EH (cell line): ENCODE results near the gene TOP1.

Experiments
- DNase-seq: peaks from one replicate; pipeline ENCODE4 v3.0.0-alpha.2; 2015; ENCODE audit warnings: low read depth

Gene TOP1

GRCh38 chr20:41147767-41148191 lies 119.2 kb downstream of the TOP1 start:
- DNase-seq = peak; percentile 16

- no peak for DNase-seq
Observed at GRCh38 chr20:41148942-41149341, 120.3 kb downstream of the TOP1 start.

DNA sequence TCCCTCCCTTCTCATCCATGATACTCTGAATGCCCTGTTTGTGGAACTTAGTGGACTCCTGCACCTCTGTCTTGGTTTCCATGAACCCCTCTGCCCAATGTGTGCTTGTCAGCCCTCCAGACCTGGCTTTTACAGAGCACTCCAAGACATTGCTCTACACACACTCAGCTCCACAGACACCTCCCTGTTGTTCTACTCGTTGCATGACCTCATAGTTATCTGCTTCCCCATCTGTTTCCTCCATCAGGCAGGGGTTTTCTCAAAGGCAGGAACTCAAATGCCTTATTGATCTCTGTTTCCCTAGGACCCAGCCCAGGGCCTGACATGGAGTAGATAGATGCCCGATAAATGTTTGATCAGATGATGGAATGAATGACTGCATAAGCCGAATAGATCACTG lies 122.0 kb downstream of the TOP1 start:
- DNase-seq = peak; percentile 43

DNA sequence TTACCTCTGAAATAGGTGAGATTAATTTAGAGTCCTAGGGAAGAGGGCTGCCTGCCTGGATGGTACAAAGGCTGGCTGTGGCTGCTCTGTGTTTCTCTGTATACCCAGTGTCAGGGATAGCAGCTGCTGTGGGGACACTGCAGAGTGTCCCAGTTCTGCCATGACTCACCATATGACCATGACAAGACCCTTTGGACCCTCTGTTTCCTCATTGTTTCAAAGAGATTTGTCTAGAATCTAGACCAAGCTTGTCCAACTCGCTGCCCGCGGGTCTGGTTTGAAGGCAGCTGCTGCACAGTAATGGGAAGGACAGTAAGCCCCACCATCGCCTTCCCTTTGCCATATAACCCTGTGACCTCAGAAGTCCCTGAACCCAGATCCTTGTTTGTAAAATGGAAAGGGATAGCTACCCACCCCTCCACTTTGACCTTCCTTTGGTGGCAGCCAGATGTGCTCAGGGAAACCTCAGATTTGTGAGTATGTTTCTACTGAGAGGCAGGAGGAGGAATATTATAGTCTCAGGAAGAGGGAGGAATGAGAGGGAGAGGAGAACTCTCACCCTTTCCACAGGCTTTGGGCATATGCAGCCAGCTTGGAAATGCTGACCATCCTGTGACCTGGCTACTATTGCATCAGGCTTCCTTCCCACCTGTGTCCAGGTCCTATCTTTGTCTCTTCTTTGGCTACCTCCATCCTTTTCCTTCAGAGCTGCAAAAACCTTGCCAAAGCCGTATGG lies 122.7 kb downstream of the TOP1 start:
- DNase-seq = no peak

GRCh38 chr20:41152108-41152757 lies 123.6 kb downstream of the TOP1 start:
- DNase-seq = peak; percentile 20

DNA sequence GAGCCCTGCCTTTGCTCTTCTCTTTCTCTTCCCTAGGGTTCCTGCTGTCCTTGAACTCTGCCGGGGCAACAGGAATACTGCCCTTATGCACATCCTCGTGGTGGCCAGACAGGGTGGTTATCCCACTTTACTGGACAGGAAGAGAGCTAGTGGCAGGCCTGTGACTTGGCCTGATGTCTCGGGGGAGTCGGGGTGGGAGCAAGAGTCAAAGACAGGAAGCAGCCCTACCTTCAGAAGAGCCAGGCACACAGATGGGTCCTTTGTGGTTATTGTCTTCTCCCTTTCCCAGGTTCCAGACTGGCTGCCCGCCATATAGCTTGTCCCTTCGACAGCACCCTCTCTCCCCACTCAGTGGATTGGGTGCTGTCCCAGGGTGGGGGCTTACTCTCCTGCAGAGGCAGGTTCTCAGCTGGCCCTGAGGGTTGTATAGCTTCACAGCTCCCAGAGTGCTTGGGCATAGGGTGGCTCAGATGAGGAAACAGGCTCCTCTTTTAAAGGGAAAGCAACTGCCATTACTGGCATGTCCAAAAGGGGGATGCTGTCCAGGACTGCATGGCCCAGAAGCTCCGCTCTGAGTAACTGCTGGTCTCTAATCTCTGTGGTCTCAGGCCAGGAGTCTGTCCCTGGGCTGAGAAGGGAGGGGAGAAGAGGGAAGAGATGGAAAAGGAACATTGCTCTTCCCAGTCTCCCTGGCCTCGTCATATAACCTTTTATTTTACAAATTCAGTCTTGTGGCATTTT lies 126.0 kb downstream of the TOP1 start:
- DNase-seq = no peak

- DNase-seq = no peak
Observed at GRCh38 chr20:41155261-41155660, 126.6 kb downstream of the TOP1 start.

GRCh38 chr20:41158082-41158625 lies 129.5 kb downstream of the TOP1 start:
- DNase-seq = no peak

DNA sequence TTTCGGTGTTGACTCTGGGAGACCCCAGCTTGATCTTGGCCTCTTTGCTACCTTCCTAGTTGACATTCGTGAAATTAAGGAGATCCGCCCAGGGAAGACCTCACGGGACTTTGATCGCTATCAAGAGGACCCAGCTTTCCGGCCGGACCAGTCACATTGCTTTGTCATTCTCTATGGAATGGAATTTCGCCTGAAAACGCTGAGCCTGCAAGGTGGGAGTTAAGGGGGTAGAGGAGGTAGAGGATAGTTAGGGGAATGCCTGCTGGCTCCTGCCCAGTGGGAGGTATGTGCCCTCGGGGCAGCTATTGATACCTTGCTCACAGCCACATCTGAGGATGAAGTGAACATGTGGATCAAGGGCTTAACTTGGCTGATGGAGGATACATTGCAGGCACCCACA lies 130.9 kb downstream of the TOP1 start:
- DNase-seq = no peak

DNA sequence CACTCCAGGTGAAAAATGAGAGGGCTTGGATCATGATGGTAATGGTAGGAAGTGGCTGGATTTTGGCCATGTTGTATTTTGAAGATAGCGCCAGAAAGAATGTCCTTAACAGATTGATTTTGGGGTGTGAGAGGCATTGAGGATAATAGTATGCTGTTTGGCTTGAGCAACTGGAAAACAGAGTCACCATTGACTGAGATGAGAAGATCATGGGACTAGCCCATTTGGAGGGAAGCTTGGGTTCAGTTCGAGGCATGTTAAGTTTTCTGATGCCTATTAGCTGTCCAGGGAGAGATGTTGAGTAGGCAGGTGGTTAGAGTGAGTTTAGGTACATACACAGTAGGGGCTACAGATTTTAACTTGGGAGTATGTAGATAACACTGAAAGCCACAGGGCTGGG lies 132.1 kb downstream of the TOP1 start:
- DNase-seq = no peak

DNA sequence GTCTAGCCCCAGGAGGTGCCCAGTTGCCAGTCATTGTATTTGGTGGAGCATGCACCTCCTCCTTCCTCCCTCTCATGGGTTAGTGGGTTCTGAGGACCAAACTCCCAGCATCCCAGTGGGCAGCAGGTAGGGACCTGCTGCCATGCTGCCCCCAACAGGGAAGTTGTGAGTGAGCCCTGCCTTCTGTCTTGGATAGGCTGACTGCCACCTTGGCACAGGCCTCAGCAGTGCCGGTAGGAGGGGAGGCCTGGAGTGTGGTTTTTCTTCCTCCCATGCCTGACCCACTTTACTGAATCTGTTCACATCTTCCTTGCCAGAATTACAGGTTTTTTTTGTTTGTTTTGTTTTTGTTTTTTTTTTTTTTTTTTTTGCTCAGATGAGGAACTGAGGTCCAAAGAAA lies 133.3 kb downstream of the TOP1 start:
- no peak for DNase-seq

- DNase-seq = no peak
Observed at GRCh38 chr20:41162396-41162795, 133.8 kb downstream of the TOP1 start.

- DNase-seq = no peak
Observed at GRCh38 chr20:41163821-41164220, 135.2 kb downstream of the TOP1 start.

- DNase-seq = no peak
Observed at GRCh38 chr20:41165001-41165882, 136.6 kb downstream of the TOP1 start.

- no peak for DNase-seq
Observed at GRCh38 chr20:41166201-41167117, 137.8 kb downstream of the TOP1 start.

DNA sequence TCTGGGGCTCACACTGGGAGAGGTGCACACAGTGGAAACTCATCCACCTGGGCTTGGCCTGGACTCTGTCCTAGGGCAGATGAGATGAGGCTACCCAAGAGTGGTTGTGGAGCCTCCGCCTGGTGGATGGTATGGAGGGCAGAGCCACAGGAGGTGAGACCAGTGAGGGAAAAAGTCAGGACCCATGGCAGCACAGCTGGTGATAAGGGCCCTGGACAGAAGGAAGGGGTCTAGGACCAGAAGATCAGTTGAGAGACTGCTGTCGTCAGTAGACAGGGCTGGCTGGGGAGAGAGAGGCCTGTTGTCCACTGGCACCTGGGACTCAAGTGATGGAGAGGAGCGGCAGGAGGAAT lies 138.5 kb downstream of the TOP1 start:
- DNase-seq = no peak

GRCh38 chr20:41167481-41168253 lies 139.0 kb downstream of the TOP1 start:
- no peak for DNase-seq

DNA sequence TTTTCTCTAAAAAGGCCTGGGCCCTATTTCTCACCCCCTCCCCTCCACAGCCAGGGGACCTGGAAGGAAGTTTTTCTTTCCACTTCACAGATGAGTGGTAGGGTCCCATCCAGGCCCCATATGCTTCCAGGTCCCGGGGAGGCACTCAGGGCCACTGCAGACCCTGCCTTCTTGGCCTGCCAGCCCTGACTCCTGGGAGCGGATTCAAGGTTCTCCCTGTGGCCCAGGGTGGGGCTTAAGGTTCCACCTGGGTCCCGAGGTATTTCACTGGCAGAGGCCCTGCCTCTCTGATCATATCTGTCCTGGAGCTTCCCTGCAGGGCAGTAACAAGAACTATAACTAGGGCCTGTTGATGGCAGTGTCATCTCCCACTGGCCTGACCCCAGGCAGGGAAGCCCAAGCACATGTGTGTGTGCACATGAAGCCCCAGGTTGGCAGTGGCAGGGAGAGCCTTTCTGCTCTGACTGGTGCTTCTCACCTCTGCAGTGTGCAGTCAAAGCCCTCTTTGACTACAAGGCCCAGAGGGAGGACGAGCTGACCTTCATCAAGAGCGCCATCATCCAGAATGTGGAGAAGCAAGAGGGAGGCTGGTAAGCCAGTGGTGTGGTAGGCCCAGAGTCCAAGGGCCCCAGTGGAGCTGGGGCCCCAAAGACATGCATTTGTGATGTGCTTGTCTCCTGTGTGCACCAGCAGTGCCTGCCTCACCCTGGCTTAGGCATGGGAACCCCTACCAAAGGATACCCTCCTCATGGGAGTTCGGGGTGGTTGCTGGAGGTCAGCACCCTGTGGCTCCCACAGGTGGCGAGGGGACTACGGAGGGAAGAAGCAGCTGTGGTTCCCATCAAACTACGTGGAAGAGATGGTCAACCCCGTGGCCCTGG lies 139.9 kb downstream of the TOP1 start:
- no peak for DNase-seq

DNA sequence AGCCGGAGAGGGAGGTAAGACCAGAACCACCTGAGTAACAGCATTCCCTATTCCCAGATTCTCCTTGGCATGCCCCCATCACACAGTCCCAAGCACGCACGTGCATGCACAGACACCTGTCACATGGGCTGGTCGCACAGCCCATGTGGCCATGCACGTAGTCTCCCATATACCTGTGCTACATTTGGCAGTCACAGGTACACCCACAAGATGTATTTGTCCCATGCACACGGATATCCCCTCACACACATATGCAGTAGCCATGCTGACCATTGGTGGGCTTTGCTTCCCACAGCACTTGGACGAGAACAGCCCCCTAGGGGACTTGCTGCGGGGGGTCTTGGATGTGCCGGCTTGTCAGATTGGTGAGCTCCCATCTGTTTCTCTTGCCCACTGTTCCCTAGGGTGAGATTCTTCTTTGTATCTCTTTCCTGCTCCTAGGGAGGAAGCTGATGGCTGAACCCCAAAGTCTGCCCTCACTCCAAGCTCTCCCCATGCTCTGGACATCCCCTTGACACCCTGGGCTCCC lies 140.6 kb downstream of the TOP1 start:
- DNase-seq = no peak
